OCI-LY7 (cell line): ENCODE data around the gene ATP9A.

Experiments used
- EZH2phosphoT487 ChIP-seq: fragments of 200-600 bp; sonication (generic); IDR thresholded peaks from 2 replicates; pipeline ENCODE4 v1.6.1; 2018; ENCODE audit warnings: low read depth, borderline replicate concordance, mild to moderate bottlenecking, mixed run types, antibody characterized with exemption, low read length, moderate library complexity, mixed read lengths
- TF ChIP-seq, protein P1 (sequence below): fragments of 200-600 bp; sonication (generic); conservative IDR thresholded peaks from 2 replicates; pipeline ENCODE4 v1.5.1; 2014; ENCODE audit warnings: mild to moderate bottlenecking, antibody characterized with exemption, low read length, moderate library complexity, mixed read lengths

DNA sequence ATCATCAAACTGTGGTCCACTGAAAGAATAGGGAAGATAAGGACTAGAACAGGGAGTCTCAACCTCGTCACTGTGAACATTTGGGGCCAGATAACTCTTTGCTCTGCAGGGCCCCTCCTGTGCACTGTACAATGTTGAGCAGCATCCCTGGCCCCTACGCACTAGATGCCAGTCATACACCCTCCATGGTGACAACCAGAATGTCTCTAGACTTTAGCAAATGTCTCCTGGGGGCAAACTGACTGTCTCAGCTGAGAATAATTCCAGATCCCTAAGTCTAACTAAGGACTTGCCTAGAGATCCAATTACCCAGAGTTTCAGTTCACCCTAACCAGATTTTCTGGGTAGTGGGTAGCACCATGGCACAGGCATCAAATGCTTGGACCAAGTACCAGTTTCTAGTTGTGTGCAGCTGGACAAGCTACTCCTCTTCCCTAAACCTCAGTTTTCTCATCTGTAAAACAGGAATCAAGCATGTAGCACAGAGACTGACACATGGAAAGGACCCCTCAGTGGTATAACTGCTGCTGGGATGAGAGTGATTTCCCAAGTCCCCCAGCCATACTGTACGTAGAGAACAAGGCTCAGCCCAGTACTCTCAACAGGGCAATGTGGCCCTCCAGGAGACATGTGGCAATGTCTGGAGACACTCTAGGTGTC is 138.7 kb downstream of the ATP9A start:
- no peak for TF ChIP-seq EZH2phosphoT487
- TF ChIP-seq, protein P1, sequence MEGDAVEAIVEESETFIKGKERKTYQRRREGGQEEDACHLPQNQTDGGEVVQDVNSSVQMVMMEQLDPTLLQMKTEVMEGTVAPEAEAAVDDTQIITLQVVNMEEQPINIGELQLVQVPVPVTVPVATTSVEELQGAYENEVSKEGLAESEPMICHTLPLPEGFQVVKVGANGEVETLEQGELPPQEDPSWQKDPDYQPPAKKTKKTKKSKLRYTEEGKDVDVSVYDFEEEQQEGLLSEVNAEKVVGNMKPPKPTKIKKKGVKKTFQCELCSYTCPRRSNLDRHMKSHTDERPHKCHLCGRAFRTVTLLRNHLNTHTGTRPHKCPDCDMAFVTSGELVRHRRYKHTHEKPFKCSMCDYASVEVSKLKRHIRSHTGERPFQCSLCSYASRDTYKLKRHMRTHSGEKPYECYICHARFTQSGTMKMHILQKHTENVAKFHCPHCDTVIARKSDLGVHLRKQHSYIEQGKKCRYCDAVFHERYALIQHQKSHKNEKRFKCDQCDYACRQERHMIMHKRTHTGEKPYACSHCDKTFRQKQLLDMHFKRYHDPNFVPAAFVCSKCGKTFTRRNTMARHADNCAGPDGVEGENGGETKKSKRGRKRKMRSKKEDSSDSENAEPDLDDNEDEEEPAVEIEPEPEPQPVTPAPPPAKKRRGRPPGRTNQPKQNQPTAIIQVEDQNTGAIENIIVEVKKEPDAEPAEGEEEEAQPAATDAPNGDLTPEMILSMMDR: no peak
